Cerebellar nuclear complex (tissue), 1 donor: ENCODE data around the gene OPN3.

Source experiments
- DNase-seq, 2 experiments: peaks; one replicate each; lab custom pipeline; 2025; lab: John Stamatoyannopoulos, UW

Gene OPN3

DNA sequence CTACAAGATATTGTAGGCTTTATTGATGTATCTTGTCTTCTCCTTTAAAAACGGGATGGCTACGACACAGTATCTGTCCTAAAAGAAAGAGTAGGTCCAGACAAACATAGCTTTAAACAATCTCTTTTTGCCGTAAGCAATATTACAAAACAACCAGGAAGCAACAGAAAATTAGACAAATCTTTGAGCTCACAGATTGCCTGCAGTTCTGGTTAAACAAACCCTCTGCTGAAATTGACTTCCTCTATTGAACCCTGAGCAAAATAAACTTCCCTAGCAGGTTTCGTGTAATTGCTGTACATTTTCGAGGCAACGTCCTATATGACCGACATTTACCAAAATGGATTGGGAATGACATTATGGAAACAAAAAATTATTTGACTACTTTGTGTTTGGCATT lies 50.6 kb downstream of the OPN3 start:
- DNase-seq = no peak

- no peak for DNase-seq
Measured at GRCh38 chr1:241586905-241587512, 53.2 kb downstream of the OPN3 start.

DNA sequence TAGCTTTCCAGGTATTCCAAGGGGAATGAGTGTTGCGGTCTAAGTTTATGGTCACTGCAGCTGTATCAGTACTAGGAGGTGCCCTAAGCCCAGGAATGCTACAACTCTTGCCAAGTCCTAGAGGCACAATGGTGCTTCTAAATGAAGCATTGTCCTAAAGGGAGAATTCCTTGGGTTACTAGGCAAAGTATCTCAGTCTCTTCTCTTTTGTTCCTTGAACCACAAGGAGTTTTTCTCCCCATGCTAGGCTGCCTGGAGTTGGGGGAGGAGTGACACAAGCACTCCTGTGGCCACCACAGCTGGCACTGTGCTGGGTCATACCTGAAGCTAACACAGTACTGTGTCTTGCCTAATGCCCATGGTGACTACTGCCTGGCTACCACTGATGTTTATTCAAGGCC lies 57.2 kb downstream of the OPN3 start:
- no peak for DNase-seq

DNA sequence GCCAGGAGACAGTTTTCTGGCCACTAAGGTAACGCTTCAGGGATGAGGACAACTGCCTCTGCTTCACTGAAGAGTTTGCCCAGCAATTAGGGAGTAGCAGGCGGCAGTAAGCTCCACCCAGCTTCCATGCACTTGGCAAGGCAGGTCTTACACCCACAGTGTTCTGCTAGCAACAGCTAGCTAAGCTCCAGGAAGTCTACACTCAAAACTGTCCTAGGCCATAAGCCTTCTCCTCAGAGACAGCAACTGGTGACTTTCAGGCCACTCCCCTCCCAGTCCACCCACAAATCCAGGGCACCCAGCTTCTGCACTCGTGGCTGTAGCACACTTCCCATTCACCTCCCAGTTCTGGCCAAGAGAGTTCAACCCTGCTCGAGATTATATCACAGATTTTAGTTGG lies 60.7 kb downstream of the OPN3 start:
- DNase-seq = no peak

DNA sequence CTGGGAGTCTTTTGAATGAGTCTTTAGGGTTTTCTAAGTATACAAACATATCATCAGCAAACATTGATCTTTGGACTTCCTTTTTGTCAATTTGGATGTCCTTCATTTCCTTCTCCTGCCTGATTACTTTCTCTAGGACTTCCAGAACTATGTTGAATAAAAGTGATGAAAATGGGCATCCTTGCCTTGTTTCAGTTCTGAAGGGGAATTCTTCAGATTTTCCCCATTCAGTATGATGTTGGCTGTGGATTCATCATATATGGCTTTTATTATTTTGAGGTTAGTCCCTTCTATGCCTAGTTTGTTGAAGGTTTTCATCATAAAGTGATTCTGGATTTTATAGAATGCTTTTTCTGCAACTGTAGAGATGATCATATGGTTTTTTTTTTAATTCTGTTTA lies 66.0 kb downstream of the OPN3 start:
- no peak for DNase-seq

DNA sequence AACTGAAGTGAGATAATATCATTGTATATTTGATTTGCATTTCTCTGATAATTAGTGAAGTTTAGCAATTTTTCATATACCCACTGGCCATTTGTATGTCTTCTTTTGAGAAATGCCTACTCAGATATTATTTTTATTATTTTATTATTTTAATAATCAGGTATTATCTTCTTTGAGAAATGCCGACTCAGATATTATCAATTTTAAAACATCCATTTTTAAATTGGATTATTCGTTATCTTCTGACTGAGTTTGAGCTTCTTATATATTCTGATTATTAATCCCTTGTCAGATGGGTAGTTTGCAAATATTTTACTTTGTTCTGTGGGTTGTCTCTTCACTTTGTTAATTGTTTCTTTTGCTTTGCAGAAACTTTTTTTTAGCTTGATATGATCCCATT lies 70.3 kb downstream of the OPN3 start:
- no peak for DNase-seq

- DNase-seq = no peak
Measured at GRCh38 chr1:241560849-241561187, 79.4 kb downstream of the OPN3 start.

DNA sequence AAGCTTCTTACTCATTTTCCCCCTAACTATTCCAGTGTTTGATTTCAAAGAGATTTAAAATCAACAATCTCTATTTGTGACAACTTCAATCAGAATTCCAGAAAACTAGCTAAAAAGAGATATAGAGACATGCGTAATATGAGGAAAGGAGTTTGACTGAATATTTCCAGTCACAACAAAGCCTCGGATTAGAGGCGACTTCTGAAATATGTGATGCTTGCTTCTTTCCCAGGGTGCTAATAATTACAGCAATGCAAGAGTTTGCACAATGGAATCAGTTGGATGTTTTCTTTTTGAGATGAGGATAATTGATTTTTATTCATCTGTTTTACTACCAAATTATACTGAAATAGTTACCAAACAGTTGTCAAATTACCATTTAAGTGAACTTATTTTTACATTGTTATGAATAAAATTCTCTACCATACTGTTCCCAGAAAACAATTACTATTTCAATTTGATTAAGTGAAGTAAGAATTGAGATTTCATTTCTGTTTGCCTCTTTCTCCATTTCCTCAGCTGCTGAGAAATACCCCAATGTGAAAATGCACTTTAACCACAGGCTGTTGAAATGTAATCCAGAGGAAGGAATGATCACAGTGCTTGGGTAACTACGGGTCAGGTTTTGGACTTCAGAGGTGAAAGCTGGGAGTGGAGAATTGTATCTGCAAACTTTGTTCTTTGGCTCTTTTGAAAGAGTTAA lies 79.9 kb downstream of the OPN3 start:
- no peak for DNase-seq

DNA sequence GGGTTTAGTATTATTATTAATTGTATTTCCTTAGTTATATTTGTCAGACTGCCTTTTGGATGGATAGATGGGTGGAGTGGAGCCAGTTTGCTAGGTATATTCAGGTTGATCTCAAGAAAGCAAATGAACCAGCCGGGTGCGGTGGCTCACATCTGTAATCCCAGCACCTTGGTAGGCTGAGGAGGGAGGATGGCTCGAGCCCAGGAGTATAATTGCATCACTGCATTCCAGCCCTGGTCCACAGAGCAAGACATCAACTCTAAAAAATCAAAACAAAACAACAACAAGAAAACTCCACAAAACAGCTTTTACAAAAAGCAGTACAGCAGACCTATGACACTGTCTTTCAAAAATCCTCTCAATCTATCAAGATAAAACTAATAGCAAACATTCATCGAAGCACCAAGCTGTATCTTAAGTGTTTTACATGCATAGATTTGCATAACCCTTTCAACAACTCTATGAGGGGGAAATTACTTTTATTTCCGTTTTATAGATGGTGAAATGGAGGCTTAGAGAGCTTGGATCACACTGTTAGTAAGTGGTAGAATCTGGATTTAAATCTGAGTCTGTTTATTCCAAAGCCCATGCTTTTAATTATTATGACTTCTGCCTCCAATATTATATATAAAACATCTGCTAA lies 82.5 kb downstream of the OPN3 start:
- DNase-seq = no peak

- no peak for DNase-seq
Measured at GRCh38 chr1:241557031-241557430, 83.1 kb downstream of the OPN3 start.

DNA sequence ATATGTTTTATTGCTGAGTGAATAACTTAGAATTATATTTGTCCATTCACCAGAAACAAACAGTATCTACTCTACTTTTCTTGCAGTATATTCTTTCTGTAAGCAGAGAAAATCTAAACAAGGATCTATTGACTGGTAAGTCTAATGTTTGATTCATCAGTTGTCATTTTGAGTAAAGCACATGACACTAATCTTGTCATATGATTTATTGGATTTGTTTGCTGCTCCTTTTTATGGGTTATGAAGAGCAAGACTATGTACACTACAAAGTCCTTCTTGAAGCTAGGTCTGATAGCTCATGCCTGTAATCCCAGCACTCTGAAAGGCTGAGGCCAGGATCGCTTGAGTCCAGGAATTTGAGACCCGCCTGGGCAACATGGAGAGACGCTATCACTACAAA lies 84.6 kb downstream of the OPN3 start:
- DNase-seq = no peak

DNA sequence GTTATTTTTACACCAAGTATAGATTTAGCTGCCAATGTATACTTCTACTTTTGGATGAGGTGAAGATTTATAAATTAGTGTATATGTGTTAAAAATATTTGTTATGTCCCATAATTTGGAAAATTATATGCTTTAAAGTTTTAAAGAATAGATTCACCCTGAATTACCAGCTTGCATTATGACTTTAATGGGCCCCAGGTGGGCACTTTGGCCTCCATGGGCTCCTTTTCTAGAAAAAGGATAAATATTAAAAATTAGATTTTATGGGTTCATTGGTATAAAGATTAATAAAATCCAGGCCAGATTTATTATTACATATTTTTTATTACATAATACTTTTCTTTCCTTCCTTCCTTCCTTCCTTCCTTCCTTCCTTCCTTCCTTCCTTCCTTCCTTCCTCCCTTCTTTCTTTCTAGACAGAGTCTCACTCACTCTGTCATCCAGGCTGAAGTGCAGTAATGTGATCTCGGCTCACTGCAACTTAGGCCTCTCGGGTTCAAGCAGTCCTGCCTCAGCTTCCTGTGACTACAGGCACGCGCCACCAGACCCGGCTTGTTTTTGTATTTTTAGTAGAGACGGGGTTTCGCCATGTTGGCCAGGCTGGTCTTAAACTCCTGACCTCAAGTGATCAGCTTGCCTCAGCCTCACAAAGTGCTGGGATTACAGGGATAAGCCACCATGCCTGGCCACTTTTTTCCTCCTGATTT lies 86.1 kb downstream of the OPN3 start:
- no peak for DNase-seq

GRCh38 chr1:241551759-241552638 lies 88.2 kb downstream of the OPN3 start:
- no peak for DNase-seq

GRCh38 chr1:241550318-241550717 lies 89.9 kb downstream of the OPN3 start:
- DNase-seq = no peak

DNA sequence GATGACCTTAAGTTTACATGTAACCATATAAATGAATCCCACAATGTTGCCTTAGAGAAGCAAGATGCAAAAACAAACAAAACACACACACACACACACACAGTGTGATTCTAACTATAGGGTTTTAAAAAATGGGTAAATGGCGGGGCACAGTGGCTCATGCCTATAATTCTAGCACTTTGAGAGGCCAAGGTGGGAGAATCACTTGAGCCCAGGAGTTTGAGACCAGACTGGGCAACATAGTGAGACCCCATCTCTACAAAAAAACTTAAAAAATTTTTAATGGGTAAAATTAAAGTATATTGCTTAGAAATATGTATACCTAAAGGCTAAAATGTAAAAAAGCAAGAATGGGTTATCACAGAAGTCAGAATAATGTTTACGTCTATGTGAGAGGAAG lies 92.2 kb downstream of the OPN3 start:
- no peak for DNase-seq
